ENCODE results near the gene PRELID2.
"Not testable (repeated sequence)": the region's sequence is repeated elsewhere in the genome, so short reads cannot be mapped to it uniquely, and the experiment has no call there.

PRELID2 gene

GRCh38 chr5:145800181-145800580 lies 35.0 kb downstream of the PRELID2 start:
- TF ChIP-seq CTCF (IDR thresholded peaks at IDR 0.05; ENCODE audit: borderline replicate concordance, insufficient read depth, low read depth, low read length) = no peak

GRCh38 chr5:145798503-145798902 lies 36.6 kb downstream of the PRELID2 start:
- not testable (repeated sequence) for H3K4me3 ChIP-seq (ENCODE audit: low read depth, low read length)

More at GRCh38 chr5:145800181-145800580, 35.0 kb downstream of the PRELID2 start:
- H3K4me3 ChIP-seq (ENCODE audit: low read depth, low read length) = no peak overlapping the region

GRCh38 chr5:145797336-145797735 lies 37.8 kb downstream of the PRELID2 start:
- H3K4me3 ChIP-seq (ENCODE audit: low read depth, low read length) = no peak overlapping the region
- TF ChIP-seq CTCF (IDR thresholded peaks at IDR 0.05; ENCODE audit: borderline replicate concordance, insufficient read depth, low read depth, low read length) = no peak

GRCh38 chr5:145796318-145796717 lies 38.8 kb downstream of the PRELID2 start:
- no peak for TF ChIP-seq CTCF (IDR thresholded peaks at IDR 0.05; ENCODE audit: borderline replicate concordance, insufficient read depth, low read depth, low read length)
- no peak overlapping the region for H3K4me3 ChIP-seq (ENCODE audit: low read depth, low read length)

GRCh38 chr5:145793574-145793973 lies 41.6 kb downstream of the PRELID2 start:
- TF ChIP-seq CTCF (IDR thresholded peaks at IDR 0.05; ENCODE audit: borderline replicate concordance, insufficient read depth, low read depth, low read length) = no peak
- no peak overlapping the region for H3K4me3 ChIP-seq (ENCODE audit: low read depth, low read length)

GRCh38 chr5:145792840-145793239 lies 42.3 kb downstream of the PRELID2 start:
- TF ChIP-seq CTCF (IDR thresholded peaks at IDR 0.05; ENCODE audit: borderline replicate concordance, insufficient read depth, low read depth, low read length) = no peak
- no peak overlapping the region for H3K4me3 ChIP-seq (ENCODE audit: low read depth, low read length)

GRCh38 chr5:145791866-145792265 lies 43.3 kb downstream of the PRELID2 start:
- H3K4me3 ChIP-seq (ENCODE audit: low read depth, low read length) = no peak overlapping the region
- TF ChIP-seq CTCF (IDR thresholded peaks at IDR 0.05; ENCODE audit: borderline replicate concordance, insufficient read depth, low read depth, low read length) = no peak

- no peak for TF ChIP-seq CTCF (IDR thresholded peaks at IDR 0.05; ENCODE audit: borderline replicate concordance, insufficient read depth, low read depth, low read length)
Observed at GRCh38 chr5:145787996-145788395, 47.1 kb downstream of the PRELID2 start.

More at GRCh38 chr5:145787996-145788395, 47.1 kb downstream of the PRELID2 start:
- no peak overlapping the region for H3K4me3 ChIP-seq (ENCODE audit: low read depth, low read length)
